ENCODE data around the gene SLC35F1.
"Not testable (repeated sequence)": the region's sequence is repeated elsewhere in the genome, so short reads cannot be mapped to it uniquely, and the experiment has no call there.

SLC35F1 gene

GRCh38 chr6:117989086-117989485 lies 82.0 kb downstream of the SLC35F1 start:
- no peak for DNase-seq (ENCODE audit: low spot score)

GRCh38 chr6:117990151-117990550 lies 83.1 kb downstream of the SLC35F1 start:
- DNase-seq (ENCODE audit: low spot score), result no peak

- no peak for DNase-seq (ENCODE audit: low spot score)
Observed at GRCh38 chr6:117992856-117993255, 85.8 kb downstream of the SLC35F1 start.

GRCh38 chr6:118012944-118013343 lies 105.9 kb downstream of the SLC35F1 start:
- no peak for DNase-seq (ENCODE audit: low spot score)

- DNase-seq (ENCODE audit: low spot score), result no peak
Observed at GRCh38 chr6:118016532-118016931, 109.5 kb downstream of the SLC35F1 start.

GRCh38 chr6:118017301-118017848 lies 110.3 kb downstream of the SLC35F1 start:
- no peak for DNase-seq (ENCODE audit: low spot score)

GRCh38 chr6:118023771-118024170 lies 116.7 kb downstream of the SLC35F1 start:
- DNase-seq (ENCODE audit: low spot score), result no peak

GRCh38 chr6:118029967-118030366 lies 122.9 kb downstream of the SLC35F1 start:
- no peak for DNase-seq (ENCODE audit: low spot score)

- not testable (repeated sequence) for DNase-seq (ENCODE audit: low spot score)
Observed at GRCh38 chr6:118037479-118037878, 130.4 kb downstream of the SLC35F1 start.

- no peak for DNase-seq (ENCODE audit: low spot score)
Observed at GRCh38 chr6:118042855-118043254, 135.8 kb downstream of the SLC35F1 start.

GRCh38 chr6:118044275-118044674 lies 137.2 kb downstream of the SLC35F1 start:
- DNase-seq (ENCODE audit: low spot score), result no peak

- no peak for DNase-seq (ENCODE audit: low spot score)
Observed at GRCh38 chr6:118054082-118054481, 147.0 kb downstream of the SLC35F1 start.

GRCh38 chr6:118061666-118062065 lies 154.6 kb downstream of the SLC35F1 start:
- DNase-seq (ENCODE audit: low spot score), result no peak

GRCh38 chr6:118080547-118080946 lies 173.5 kb downstream of the SLC35F1 start:
- peak; percentile 4 for DNase-seq (ENCODE audit: low spot score)

- DNase-seq (ENCODE audit: low spot score), result no peak
Observed at GRCh38 chr6:118083711-118084110, 176.6 kb downstream of the SLC35F1 start.

- DNase-seq (ENCODE audit: low spot score), result no peak
Observed at GRCh38 chr6:118085665-118086064, 178.6 kb downstream of the SLC35F1 start.

GRCh38 chr6:118086159-118086558 lies 179.1 kb downstream of the SLC35F1 start:
- no peak for DNase-seq (ENCODE audit: low spot score)

GRCh38 chr6:118092086-118092485 lies 185.0 kb downstream of the SLC35F1 start:
- no peak for DNase-seq (ENCODE audit: low spot score)

- no peak for DNase-seq (ENCODE audit: low spot score)
Observed at GRCh38 chr6:118097576-118097975, 190.5 kb downstream of the SLC35F1 start.

GRCh38 chr6:118100717-118101116 lies 193.7 kb downstream of the SLC35F1 start:
- DNase-seq (ENCODE audit: low spot score), result no peak

- no peak for DNase-seq (ENCODE audit: low spot score)
Observed at GRCh38 chr6:118101220-118101619, 194.2 kb downstream of the SLC35F1 start.

GRCh38 chr6:118101831-118102345 lies 194.8 kb downstream of the SLC35F1 start:
- no peak for DNase-seq (ENCODE audit: low spot score)

- DNase-seq (ENCODE audit: low spot score), result no peak
Observed at GRCh38 chr6:118102401-118102800, 195.3 kb downstream of the SLC35F1 start.

Data from SK-N-DZ (cell line).